ENCODE results near the gene BRINP2. TPM values are rescaled to one million over a fixed set of nuclear protein-coding genes. Genes with fewer than 3 reads are reported as not detected.

The BRINP2 gene
- total RNA-seq = not detected in 2 replicates

GRCh38 chr1:177170756-177171535 lies at the start of gene BRINP2:
Gene BRINP2, plus strand, starts transcription at chr1:177170958. Its CDS starts 58,919 bp downstream, at chr1:177229877.

GRCh38 chr1:177164380-177165068 lies 6.2 kb upstream of the BRINP2 start, which contains the start of gene ASTN1:
Gene ASTN1, minus strand, starts transcription at chr1:177164712. Its CDS starts 36 bp downstream, at chr1:177164676.

Other genes starting within 250 kb of the BRINP2 start
- not detected in 2 replicates for gene ASTN1, start 6.2 kb upstream of the BRINP2 start, total RNA-seq